Fibroblast of peridontal ligament (primary cell): ENCODE measurements around the gene MAPKAP1.

Source experiments
- DNase-seq: peaks from one replicate; pipeline ENCODE4 v3.0.0-alpha.2; 2010; ENCODE audit errors: extremely low read depth

MAPKAP1 gene

GRCh38 chr9:125433461-125434011, 273.5 kb downstream of the MAPKAP1 start:
- DNase-seq: peak; percentile 20

- no peak for DNase-seq
Observed at GRCh38 chr9:125432715-125433385, 274.2 kb downstream of the MAPKAP1 start.

GRCh38 chr9:125431741-125432271, 275.2 kb downstream of the MAPKAP1 start:
- DNase-seq: no peak

GRCh38 chr9:125431012-125431305, 276.0 kb downstream of the MAPKAP1 start:
- DNase-seq: no peak

GRCh38 chr9:125430161-125431011, 276.6 kb downstream of the MAPKAP1 start:
- DNase-seq: no peak

GRCh38 chr9:125429476-125430160, 277.4 kb downstream of the MAPKAP1 start:
- DNase-seq: no peak

- DNase-seq: no peak
Observed at GRCh38 chr9:125428902-125429467, 278.0 kb downstream of the MAPKAP1 start.

- no peak for DNase-seq
Observed at GRCh38 chr9:125428060-125428901, 278.7 kb downstream of the MAPKAP1 start.

GRCh38 chr9:125427556-125427955, 279.5 kb downstream of the MAPKAP1 start:
- no peak for DNase-seq

GRCh38 chr9:125426926-125427325, 280.1 kb downstream of the MAPKAP1 start:
- DNase-seq: no peak

- DNase-seq: no peak
Observed at GRCh38 chr9:125425901-125426515, 281.0 kb downstream of the MAPKAP1 start.

GRCh38 chr9:125425170-125425897, 281.7 kb downstream of the MAPKAP1 start:
- no peak for DNase-seq

GRCh38 chr9:125423964-125424363, 283.0 kb downstream of the MAPKAP1 start:
- no peak for DNase-seq

- DNase-seq: no peak
Observed at GRCh38 chr9:125422853-125423252, 284.2 kb downstream of the MAPKAP1 start.

- DNase-seq: no peak
Observed at GRCh38 chr9:125421591-125422181, 285.3 kb downstream of the MAPKAP1 start.

GRCh38 chr9:125421166-125421565, 285.8 kb downstream of the MAPKAP1 start:
- no peak for DNase-seq

GRCh38 chr9:125418404-125418803, 288.6 kb downstream of the MAPKAP1 start:
- DNase-seq: peak; percentile 56

- no peak for DNase-seq
Observed at GRCh38 chr9:125416517-125416916, 290.5 kb downstream of the MAPKAP1 start.
